Activated CD4-positive, alpha-beta T cell treated with anti-CD3 and anti-CD28 coated beads, Interleukin-2, amount 50 U/mL, for 48 hours (primary cell): ENCODE data around the gene ALDH1A3.
A peak's percentile ranks its signal among the peaks of the same experiment; 100 is the strongest.

Experiments
- DNase-seq, 2 experiments: peaks; one replicate each; pipeline ENCODE4 v3.0.0-alpha.2; 2020

The ALDH1A3 gene

GRCh38 chr15:100859970-100860828 is 19.4 kb upstream of the ALDH1A3 start:
- no peak for DNase-seq

- DNase-seq = no peak
Observed at GRCh38 chr15:100860829-100861510, 18.7 kb upstream of the ALDH1A3 start.

GRCh38 chr15:100861511-100861991 is 18.1 kb upstream of the ALDH1A3 start:
- DNase-seq = no peak

GRCh38 chr15:100862162-100862561 is 17.5 kb upstream of the ALDH1A3 start:
- no peak for DNase-seq

GRCh38 chr15:100863075-100863795 is 16.4 kb upstream of the ALDH1A3 start:
- DNase-seq = no peak

- DNase-seq = no peak
Observed at GRCh38 chr15:100863796-100864267, 15.8 kb upstream of the ALDH1A3 start.

GRCh38 chr15:100866386-100867330 is 13.0 kb upstream of the ALDH1A3 start:
- DNase-seq = no peak

GRCh38 chr15:100867433-100867832 is 12.2 kb upstream of the ALDH1A3 start:
- DNase-seq = no peak

GRCh38 chr15:100869151-100869999 is 10.3 kb upstream of the ALDH1A3 start:
- DNase-seq = peak; percentile 34 to 42

- peak; percentile 47 to 58 for DNase-seq
Observed at GRCh38 chr15:100873029-100873677, 6.5 kb upstream of the ALDH1A3 start.

GRCh38 chr15:100875495-100875894 is 4.1 kb upstream of the ALDH1A3 start:
- no peak for DNase-seq

- DNase-seq = no peak
Observed at GRCh38 chr15:100875976-100876375, 3.7 kb upstream of the ALDH1A3 start.

- no peak for DNase-seq
Observed at GRCh38 chr15:100877551-100877950, 2.1 kb upstream of the ALDH1A3 start.

GRCh38 chr15:100878130-100878529 is 1.5 kb upstream of the ALDH1A3 start:
- DNase-seq = no peak

- no peak for DNase-seq
Observed at GRCh38 chr15:100878648-100879047, 983 bp upstream of the ALDH1A3 start.

GRCh38 chr15:100879061-100879463 is 569 bp upstream of the ALDH1A3 start:
- no peak for DNase-seq

- DNase-seq = no peak
Observed at GRCh38 chr15:100880139-100880896, 687 bp downstream of the ALDH1A3 start.

GRCh38 chr15:100880897-100881242 is 1.2 kb downstream of the ALDH1A3 start:
- DNase-seq = no peak

GRCh38 chr15:100881573-100882336 is 2.1 kb downstream of the ALDH1A3 start:
- no peak for DNase-seq
